Activated CD4-positive, alpha-beta memory T cell treated with anti-CD3 and anti-CD28 coated beads, Interleukin-2, amount 10 ng/mL, durations not matched to agents 7 days and 5 days (primary cell): ENCODE results near the gene LRBA. TPM values are rescaled to one million over a fixed set of nuclear protein-coding genes. Genes with fewer than 3 reads are reported as not detected.

Experiments used
- CTCF ChIA-PET: fragments of 350-600 bp; sonication (Branson Sonifier 250); formaldehyde crosslinking; loops from one replicate; lab custom pipeline; 2021; ENCODE audit warnings: antibody characterized with exemption, inconsistent platforms; lab: Charles Lee
- POLR2A ChIA-PET: fragments of 350-600 bp; sonication (Branson Sonifier 250); formaldehyde crosslinking; loops from one replicate; lab custom pipeline; 2021; ENCODE audit warnings: antibody characterized with exemption; lab: Charles Lee
- DNase-seq: peaks from one replicate; pipeline ENCODE4 v3.0.0-alpha.2; 2020
- H3K27ac Mint-ChIP-seq: one replicate; pipeline ENCODE4 v1.8.0; 2021; ENCODE audit warnings: mild to moderate bottlenecking, mixed read lengths
- H3K27me3 Mint-ChIP-seq: one replicate; pipeline ENCODE4 v1.8.0; 2021; ENCODE audit warnings: mixed read lengths
- H3K36me3 Mint-ChIP-seq: one replicate; pipeline ENCODE4 v1.8.0; 2021; ENCODE audit warnings: low read depth, mixed read lengths
- H3K4me1 Mint-ChIP-seq: one replicate; pipeline ENCODE4 v1.8.0; 2021; ENCODE audit warnings: mixed read lengths
- H3K4me3 Mint-ChIP-seq: one replicate; pipeline ENCODE4 v1.8.0; 2021; ENCODE audit warnings: mild to moderate bottlenecking, mixed read lengths
- H3K9me3 Mint-ChIP-seq: one replicate; pipeline ENCODE4 v1.8.0; 2021; ENCODE audit warnings: mixed read lengths
- total RNA-seq, 2 experiments: library from RNA; stranded (reverse); gene quantifications; one replicate each; pipeline ENCODE4 v1.2.3, GENCODE V29; 2021

Gene LRBA
- total RNA-seq, 2 experiments from 2014 or later = 42.4 to 45.2 TPM

DNA sequence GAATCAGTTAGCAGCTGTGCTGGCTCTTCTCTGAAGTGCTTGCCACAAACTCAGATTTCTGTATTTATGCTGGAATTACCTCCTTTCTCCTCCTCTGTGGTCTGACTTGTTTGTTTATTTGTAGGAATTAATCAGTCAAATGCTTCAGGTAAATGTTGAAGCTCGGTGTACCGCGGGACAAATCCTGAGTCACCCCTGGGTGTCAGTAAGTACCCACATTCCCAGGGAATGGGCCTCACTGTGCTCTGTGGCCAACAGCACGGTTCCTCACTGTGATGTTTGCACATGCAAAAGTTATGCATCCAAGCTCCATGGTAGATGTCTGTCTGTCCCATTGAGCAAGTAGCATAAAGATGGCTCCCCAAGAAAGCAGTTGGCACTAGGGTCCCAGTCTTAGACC lies 766.9 kb downstream of the LRBA start:
- peaks cover 2% of the 10 kb centered on the region for H3K27me3 Mint-ChIP-seq
- POLR2A ChIA-PET = no interaction called here
- DNase-seq = no peak
- CTCF ChIA-PET = no interaction called here
- no peaks in the 10 kb centered on the region for H3K9me3 Mint-ChIP-seq
- no peaks in the 10 kb centered on the region for H3K36me3 Mint-ChIP-seq
- no peak overlapping the region for H3K4me3 Mint-ChIP-seq
- H3K27ac Mint-ChIP-seq = no peak overlapping the region
- no peaks in the 10 kb centered on the region for H3K4me1 Mint-ChIP-seq

DNA sequence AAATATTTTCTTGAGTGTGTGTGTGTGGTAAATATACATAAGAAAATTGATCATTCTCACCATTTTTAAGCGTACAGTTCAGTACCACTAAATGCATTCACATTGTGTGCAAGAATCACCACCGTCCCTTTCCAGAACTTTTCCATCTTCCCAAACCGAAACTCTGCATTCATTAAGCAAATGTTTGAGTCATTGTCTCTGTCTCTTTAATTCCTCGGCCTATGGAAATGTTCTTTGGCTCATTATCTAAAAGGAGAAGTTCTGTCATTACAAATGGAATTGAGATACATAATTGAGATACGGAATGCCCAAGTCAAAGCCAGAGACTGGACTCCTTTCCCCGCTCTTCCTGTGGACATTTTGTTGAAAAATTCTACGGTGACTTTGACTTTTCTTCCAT lies 767.9 kb downstream of the LRBA start:
- Mint-ChIP-seq H3K4me3 (no peak overlapping the region), H3K36me3 (no peaks in the 10 kb centered on the region), H3K27ac (no peak overlapping the region), H3K9me3 (no peaks in the 10 kb centered on the region), H3K4me1 (no peaks in the 10 kb centered on the region), H3K27me3 (peaks cover 2% of the 10 kb centered on the region)
- DNase-seq = no peak
- CTCF ChIA-PET = no interaction called here
- POLR2A ChIA-PET = no interaction called here

DNA sequence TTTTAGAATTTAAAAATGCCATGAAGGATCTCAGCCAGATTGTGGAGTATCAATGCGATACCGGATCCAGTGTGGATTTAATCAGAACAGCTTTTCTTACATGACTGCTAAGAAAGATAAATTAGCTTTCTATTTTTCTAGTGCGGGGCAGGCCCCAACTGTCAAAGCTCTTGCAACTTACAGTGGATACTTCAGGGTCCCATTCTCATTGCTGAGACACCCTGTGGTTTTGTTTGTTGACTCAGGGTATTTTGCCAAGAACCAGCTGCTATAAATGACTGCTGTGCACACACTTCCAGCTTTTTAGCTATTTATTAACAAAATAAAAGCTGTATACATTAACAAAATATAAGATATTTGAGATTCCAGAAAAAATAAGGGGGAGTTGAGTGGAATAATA lies 770.5 kb downstream of the LRBA start:
- no peak overlapping the region for H3K4me3 Mint-ChIP-seq
- H3K27ac Mint-ChIP-seq = no peak overlapping the region
- no peak for DNase-seq
- H3K36me3 Mint-ChIP-seq = no peaks in the 10 kb centered on the region
- no peaks in the 10 kb centered on the region for H3K9me3 Mint-ChIP-seq
- CTCF ChIA-PET = interaction anchor here (1.1 to 1.7 kb wide), 4 partner anchors 263 to 624 kb away, joined by 3 to 7 read pairs (median 5); no protein-coding TSS in a partner anchor
- no peaks in the 10 kb centered on the region for H3K4me1 Mint-ChIP-seq
- H3K27me3 Mint-ChIP-seq = peaks cover 2% of the 10 kb centered on the region
- POLR2A ChIA-PET = interaction anchor here (1.2 kb wide), 1 partner anchor 11 kb away, joined by 3 read pairs; no protein-coding TSS in a partner anchor

DNA sequence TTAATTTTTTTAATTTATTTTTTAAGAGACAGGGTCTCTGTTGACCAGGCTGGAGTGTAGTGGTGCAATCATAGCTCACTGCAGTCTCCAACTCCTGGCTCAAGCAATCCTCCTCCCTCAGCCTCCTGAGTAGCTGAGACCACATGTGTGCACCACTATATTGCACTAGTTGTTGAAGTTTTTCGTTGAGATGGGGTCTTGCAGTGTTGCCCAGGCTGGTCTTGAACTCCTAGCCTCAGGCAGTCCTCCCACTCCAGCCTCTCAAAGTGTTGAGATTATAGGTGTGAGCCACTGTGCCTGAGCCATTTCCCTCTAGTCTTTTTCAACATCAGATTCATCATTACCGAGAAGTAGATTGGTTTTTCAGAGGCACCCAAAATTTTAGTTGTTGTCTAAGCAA lies 771.2 kb downstream of the LRBA start:
- Mint-ChIP-seq H3K36me3 (no peaks in the 10 kb centered on the region), H3K4me1 (no peaks in the 10 kb centered on the region), H3K27ac (no peak overlapping the region), H3K4me3 (no peak overlapping the region), H3K27me3 (peaks cover 2% of the 10 kb centered on the region), H3K9me3 (no peaks in the 10 kb centered on the region)
- ChIA-PET CTCF (interaction anchor here (0.7 to 1.9 kb wide), 11 partner anchors 11 to 624 kb away, joined by 3 to 13 read pairs (median 3); no protein-coding TSS in a partner anchor), POLR2A (no interaction called here)
- no peak for DNase-seq

DNA sequence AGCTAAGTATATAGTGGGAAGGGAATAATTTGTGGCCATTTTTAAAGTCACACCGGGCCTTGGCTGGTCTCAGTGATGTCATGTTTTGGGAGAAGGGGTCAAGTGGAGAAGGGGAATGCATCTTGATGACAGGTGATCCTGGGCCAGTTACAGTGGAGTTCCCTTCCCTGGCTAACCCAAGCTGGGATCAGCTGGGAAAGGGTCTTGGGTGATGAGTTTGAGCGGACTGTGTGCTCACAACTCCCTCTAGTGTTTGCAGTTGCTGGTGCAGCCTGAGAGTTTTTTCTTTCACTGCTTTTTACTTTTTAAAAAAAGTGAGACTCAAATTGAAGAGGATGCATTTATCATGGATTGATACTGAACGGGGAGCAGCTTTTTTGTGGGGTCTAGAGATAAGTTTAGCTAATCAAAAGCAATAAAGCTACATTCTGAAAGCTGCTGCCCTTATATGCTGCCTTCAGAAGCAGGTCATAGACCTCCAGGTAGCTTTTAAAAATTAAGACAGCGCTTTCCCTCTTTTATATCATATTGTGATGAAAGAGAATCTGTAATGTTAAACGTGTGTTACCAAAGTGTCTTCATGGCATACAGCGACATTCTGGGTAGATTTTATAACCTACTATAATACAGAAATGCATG lies 772.1 kb downstream of the LRBA start:
- no peak overlapping the region for H3K4me3 Mint-ChIP-seq

DNA sequence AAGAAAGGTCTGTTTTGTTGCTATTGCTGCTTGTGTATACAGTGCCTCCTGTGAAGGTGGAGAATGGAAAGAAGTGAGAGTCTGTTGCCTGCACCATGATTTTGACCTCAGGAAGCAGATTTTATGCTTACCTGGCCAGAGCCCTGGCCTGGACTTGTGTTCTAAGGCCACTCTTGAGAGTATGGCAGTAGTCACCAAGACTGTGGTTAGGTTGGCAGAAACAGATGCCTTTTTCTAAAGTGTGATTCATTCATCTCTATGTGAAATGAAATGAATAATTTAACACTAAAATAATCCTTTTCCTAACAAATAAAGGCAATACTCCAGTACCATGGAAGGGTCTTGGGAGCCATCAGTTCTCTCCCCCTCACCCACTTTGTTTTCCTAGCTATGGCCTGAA lies 775.1 kb downstream of the LRBA start:
- Mint-ChIP-seq H3K27ac (no peak overlapping the region), H3K27me3 (peaks cover 9% of the 10 kb centered on the region), H3K9me3 (no peaks in the 10 kb centered on the region), H3K4me1 (no peaks in the 10 kb centered on the region), H3K36me3 (no peaks in the 10 kb centered on the region), H3K4me3 (no peak overlapping the region)
- POLR2A ChIA-PET = no interaction called here
- CTCF ChIA-PET = no interaction called here
- DNase-seq = no peak

More for the DNA sequence above, 772.1 kb downstream of the LRBA start:
- ChIA-PET POLR2A (no interaction called here), CTCF (interaction anchor here (0.7 to 1.9 kb wide), 14 partner anchors 12 to 624 kb away, joined by 3 to 13 read pairs (median 4); no protein-coding TSS in a partner anchor)
- no peaks in the 10 kb centered on the region for H3K9me3 Mint-ChIP-seq
- no peaks in the 10 kb centered on the region for H3K36me3 Mint-ChIP-seq
- peaks cover 2% of the 10 kb centered on the region for H3K27me3 Mint-ChIP-seq
- no peak overlapping the region for H3K27ac Mint-ChIP-seq
- H3K4me1 Mint-ChIP-seq = no peaks in the 10 kb centered on the region
- DNase-seq = no peak

DNA sequence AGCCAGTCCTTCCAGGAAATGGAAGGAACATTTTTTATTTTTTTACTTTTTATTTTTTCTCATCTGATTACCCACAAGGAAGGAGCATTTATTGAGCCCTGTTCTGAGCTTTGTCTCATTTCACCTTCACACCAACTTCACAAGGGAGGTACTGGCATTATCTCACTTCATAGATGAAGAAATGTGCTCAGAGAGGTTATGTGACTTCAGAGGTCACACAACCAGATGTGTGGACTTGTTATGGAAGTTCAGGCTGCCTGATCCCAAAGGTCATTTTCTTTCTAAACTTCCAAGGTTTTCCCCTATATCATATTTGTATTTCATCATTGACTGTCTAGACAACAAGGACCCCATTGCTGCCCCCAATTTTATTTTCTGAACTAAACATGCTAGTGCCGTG lies 776.5 kb downstream of the LRBA start:
- Mint-ChIP-seq H3K4me1 (no peaks in the 10 kb centered on the region), H3K4me3 (no peak overlapping the region), H3K9me3 (no peaks in the 10 kb centered on the region), H3K36me3 (no peaks in the 10 kb centered on the region), H3K27ac (no peak overlapping the region), H3K27me3 (peaks cover 9% of the 10 kb centered on the region)
- POLR2A ChIA-PET = no interaction called here
- DNase-seq = no peak
- CTCF ChIA-PET = no interaction called here

DNA sequence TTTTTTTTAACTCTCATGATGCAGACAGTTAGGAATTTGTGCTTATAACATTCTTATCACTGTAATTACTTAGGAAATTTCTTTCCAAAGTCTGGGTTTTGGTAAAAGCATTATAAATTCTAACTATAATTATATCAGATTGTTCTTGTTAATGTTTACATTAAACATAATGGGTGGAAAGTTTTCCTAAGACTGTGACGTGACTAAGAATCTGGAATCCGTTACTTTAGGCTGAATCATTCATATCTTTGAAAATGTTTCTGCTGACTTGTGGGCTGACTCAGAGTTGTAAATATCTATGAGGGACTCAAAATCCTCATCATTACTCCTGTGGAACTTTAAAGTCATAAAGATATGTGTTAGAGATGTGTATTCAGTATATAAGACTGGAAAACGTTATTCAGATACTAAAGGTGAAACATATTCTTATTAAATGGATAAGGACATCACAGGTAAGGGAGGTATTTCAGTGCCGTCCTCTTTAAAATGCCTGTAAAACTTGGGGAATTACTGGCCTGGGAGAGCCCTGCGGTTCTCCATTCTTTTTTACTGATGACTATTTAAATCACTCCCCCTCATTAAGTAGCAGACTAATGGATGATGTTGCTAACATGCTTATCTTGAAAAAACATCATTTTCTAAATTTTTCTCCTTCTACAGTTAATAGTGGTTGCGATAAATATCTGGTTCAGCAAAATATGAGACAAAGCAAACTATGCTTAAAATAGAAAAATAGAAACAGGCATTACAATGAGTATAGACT lies 777.8 kb downstream of the LRBA start:
- POLR2A ChIA-PET = no interaction called here
- peaks cover 12% of the 10 kb centered on the region for H3K27me3 Mint-ChIP-seq
- H3K9me3 Mint-ChIP-seq = no peaks in the 10 kb centered on the region
- DNase-seq = no peak
- no peak overlapping the region for H3K4me3 Mint-ChIP-seq
- CTCF ChIA-PET = no interaction called here
- H3K27ac Mint-ChIP-seq = no peak overlapping the region
- H3K4me1 Mint-ChIP-seq = no peaks in the 10 kb centered on the region
- no peaks in the 10 kb centered on the region for H3K36me3 Mint-ChIP-seq

DNA sequence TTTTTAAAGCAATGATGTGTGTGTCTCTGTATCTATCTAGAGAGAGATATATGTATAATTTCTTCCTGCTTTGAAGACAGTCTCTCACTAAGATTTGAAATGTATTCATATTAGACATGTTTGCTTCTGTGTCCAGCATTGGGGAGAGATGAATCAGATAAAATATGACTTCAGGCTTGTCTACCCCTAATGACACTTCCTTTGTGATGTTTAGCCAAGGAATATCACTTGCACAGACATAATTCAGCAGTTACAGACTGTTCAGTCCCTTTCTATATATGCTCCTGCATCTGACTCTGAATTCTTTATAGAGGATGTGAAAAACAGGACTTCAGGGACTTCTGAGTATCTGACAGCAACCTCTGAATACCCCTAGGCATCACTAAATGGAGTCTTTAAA lies 778.5 kb downstream of the LRBA start:
- Mint-ChIP-seq H3K9me3 (no peaks in the 10 kb centered on the region), H3K27ac (no peak overlapping the region), H3K36me3 (no peaks in the 10 kb centered on the region), H3K4me1 (no peaks in the 10 kb centered on the region), H3K4me3 (no peak overlapping the region), H3K27me3 (peaks cover 15% of the 10 kb centered on the region)
- CTCF ChIA-PET = no interaction called here
- POLR2A ChIA-PET = no interaction called here
- DNase-seq = no peak

DNA sequence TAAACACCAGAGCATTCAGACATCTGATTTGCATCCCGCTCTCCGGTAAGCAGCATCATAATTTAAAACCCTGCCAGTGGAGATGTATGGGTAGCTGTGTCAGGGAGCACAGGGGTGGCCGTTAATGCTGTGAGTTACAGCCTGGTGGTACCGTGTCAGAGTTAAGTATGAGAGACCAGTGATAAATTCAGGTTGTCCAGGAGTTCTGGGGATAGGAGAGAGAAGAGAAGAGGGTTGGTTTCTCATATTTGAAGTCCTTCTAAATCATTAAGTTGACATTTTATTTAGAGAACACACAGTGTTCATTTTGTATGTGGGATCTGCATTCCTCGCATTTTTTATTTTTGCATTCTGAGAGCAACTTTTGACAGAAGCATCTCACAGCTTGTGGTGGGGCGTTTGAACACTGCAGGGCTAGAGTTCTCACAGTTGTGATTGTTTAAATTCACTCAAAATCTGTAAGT lies 779.2 kb downstream of the LRBA start:
- no peak for DNase-seq
- H3K4me3 Mint-ChIP-seq = no peak overlapping the region
- ChIA-PET CTCF (no interaction called here), POLR2A (no interaction called here)
- no peaks in the 10 kb centered on the region for H3K9me3 Mint-ChIP-seq
- peaks cover 20% of the 10 kb centered on the region for H3K27me3 Mint-ChIP-seq
- H3K36me3 Mint-ChIP-seq = no peaks in the 10 kb centered on the region
- H3K4me1 Mint-ChIP-seq = no peaks in the 10 kb centered on the region
- H3K27ac Mint-ChIP-seq = no peak overlapping the region

DNA sequence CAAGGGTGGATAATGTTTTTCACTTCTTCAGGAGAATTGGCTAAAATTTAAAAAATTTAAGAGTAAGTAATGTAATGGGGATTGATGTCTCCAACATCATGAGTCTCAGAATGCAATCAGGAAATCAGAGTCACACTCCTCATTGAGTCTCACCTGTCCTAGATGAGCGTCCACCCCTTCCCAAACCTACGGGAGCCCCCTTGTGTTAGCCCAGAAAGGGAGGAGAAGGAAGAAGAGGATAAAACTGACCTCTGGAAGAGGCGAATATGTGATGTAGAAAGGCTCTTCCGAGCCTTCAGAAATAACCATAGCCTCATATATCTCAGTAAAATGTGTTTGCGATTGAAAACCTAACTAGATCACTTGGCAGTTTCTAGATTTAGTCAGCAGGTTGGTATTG lies 779.8 kb downstream of the LRBA start:
- no peaks in the 10 kb centered on the region for H3K9me3 Mint-ChIP-seq
- ChIA-PET CTCF (no interaction called here), POLR2A (no interaction called here)
- DNase-seq = no peak
- H3K27ac Mint-ChIP-seq = no peak overlapping the region
- no peaks in the 10 kb centered on the region for H3K4me1 Mint-ChIP-seq
- no peak overlapping the region for H3K4me3 Mint-ChIP-seq
- H3K36me3 Mint-ChIP-seq = no peaks in the 10 kb centered on the region
- peaks cover 22% of the 10 kb centered on the region for H3K27me3 Mint-ChIP-seq

DNA sequence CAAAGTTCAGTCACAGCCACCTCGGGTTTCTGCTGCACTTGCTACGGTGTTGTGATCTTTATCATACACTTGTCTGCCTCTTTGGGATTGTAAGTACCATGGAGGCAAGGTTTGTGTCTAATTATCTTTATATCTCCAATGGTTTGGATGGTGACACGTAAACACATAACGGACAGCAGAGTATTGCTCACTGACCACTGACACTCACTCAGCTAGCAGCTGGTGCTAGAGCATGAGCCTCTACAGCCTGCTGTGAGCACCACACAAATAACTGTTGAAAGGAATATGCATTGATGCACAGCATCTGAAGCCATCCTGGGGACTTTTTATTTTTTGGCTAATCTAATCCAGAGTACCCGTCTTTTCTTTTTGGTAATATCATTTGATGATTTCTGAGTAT lies 780.8 kb downstream of the LRBA start:
- H3K27me3 Mint-ChIP-seq = peaks cover 26% of the 10 kb centered on the region

DNA sequence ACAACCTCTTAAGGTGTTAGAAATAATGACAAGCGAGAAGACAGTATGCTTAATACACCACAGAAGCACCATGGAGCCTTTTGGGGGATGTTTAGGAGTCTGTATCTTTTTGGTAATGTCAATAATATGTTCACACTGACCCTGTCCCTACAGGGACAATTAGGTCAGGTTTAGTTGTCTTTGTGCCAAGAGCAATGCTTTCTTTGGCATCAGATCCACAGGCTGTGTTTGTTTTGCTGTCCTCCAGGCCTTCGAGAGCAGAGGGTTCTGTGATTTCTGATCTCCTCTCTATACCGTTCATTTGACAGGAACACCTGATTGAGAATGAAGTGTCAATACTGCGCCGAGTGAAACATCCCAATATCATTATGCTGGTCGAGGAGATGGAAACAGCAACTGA lies 783.1 kb downstream of the LRBA start:
- H3K27me3 Mint-ChIP-seq = peaks cover 32% of the 10 kb centered on the region

More for the DNA sequence above, 780.8 kb downstream of the LRBA start:
- CTCF ChIA-PET = no interaction called here
- Mint-ChIP-seq H3K9me3 (no peaks in the 10 kb centered on the region), H3K27ac (no peak overlapping the region), H3K4me3 (no peak overlapping the region), H3K4me1 (no peaks in the 10 kb centered on the region), H3K36me3 (no peaks in the 10 kb centered on the region)
- POLR2A ChIA-PET = no interaction called here
- no peak for DNase-seq

More for the DNA sequence above, 783.1 kb downstream of the LRBA start:
- no peaks in the 10 kb centered on the region for H3K36me3 Mint-ChIP-seq
- no peak overlapping the region for H3K27ac Mint-ChIP-seq
- no peaks in the 10 kb centered on the region for H3K4me1 Mint-ChIP-seq
- POLR2A ChIA-PET = no interaction called here
- H3K4me3 Mint-ChIP-seq = no peak overlapping the region
- no peak for DNase-seq
- no peaks in the 10 kb centered on the region for H3K9me3 Mint-ChIP-seq
- CTCF ChIA-PET = no interaction called here
